Measurements from ENCODE around the gene DLG2. TPM values are rescaled to one million over a fixed set of nuclear protein-coding genes. Genes with fewer than 3 reads are reported as not detected.

The DLG2 gene
- total and polyA plus RNA-seq, 2 of the 8 experiments (the other 6 are each of a cell fraction or from before 2014, with no cell fraction given), result 1.7 to 14.3 TPM

DNA sequence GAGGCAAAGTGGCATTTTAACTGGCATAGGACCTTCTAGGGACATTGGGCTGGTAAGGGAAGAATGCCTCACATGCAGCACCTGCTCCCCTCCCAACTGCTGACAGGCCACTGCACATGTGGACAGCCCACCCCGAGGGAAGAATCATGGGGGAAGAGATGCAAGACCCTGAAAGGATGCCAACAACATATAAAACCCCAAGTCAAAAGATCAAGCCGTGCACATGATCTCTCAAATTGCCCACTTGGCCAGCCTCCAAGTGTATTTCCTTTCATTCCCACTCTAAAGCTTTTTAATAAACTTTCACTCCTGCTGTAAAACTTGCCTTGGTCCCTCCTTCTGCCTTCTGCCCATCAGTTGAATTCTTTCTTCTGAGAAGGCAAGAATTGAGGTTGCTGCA, 1393.1 kb downstream of the DLG2 start:
- CTCF ChIA-PET (ENCODE audit: partially characterized antibody), result interaction anchor here (0.6 to 1.2 kb wide), 3 partner anchors 17 to 304 kb away, joined by 3 to 4 read pairs (median 3); no protein-coding TSS in a partner anchor
- 85% methylated on average over 2 of the region's 2 CpGs; no CpG with 5 or more reads in 1 of the 2 experiments for WGBS, 2 experiments (ENCODE audit: extremely low coverage in 1 of 2, insufficient coverage in 1 of 2, insufficient read length in 1 of 2, insufficient replicate concordance in 2 of 2, low coverage in 1 of 2, low lambda C conversion rate in 2 of 2, missing lambda C conversion rate in 1 of 2)
- no peak for FAIRE-seq
- TF ChIP-seq CBX8 (IDR thresholded peaks at IDR 0.05; ENCODE audit: borderline replicate concordance, low read depth, low read length) (no peak), TAF1 (IDR thresholded peaks at IDR 0.05; ENCODE audit: low read depth, low read length) (no peak), SRF (IDR thresholded peaks at IDR 0.05; ENCODE audit: low read depth, low read length) (no peak), SIX5 (IDR thresholded peaks at IDR 0.05; ENCODE audit: low read depth, low read length) (no peak), POLR2AphosphoS5 (IDR thresholded peaks at IDR 0.05; ENCODE audit: low read depth, low read length) (no peak), SIN3A (conservative IDR thresholded peaks at IDR 0.05 in 1 of 2, IDR thresholded peaks at IDR 0.05 in 1 of 2; ENCODE audit: low read depth in 1 of 2, low read length in 2 of 2) (no peak), BRCA1 (IDR thresholded peaks at IDR 0.05; ENCODE audit: low read depth, low read length) (no peak), HDAC2 (IDR thresholded peaks at IDR 0.05; ENCODE audit: borderline replicate concordance in 1 of 2, low read depth in 2 of 2, low read length in 2 of 2) (no peak), CHD1 (IDR thresholded peaks at IDR 0.05; ENCODE audit: low read depth, low read length) (no peak)
- TF ChIP-seq, protein P1, sequence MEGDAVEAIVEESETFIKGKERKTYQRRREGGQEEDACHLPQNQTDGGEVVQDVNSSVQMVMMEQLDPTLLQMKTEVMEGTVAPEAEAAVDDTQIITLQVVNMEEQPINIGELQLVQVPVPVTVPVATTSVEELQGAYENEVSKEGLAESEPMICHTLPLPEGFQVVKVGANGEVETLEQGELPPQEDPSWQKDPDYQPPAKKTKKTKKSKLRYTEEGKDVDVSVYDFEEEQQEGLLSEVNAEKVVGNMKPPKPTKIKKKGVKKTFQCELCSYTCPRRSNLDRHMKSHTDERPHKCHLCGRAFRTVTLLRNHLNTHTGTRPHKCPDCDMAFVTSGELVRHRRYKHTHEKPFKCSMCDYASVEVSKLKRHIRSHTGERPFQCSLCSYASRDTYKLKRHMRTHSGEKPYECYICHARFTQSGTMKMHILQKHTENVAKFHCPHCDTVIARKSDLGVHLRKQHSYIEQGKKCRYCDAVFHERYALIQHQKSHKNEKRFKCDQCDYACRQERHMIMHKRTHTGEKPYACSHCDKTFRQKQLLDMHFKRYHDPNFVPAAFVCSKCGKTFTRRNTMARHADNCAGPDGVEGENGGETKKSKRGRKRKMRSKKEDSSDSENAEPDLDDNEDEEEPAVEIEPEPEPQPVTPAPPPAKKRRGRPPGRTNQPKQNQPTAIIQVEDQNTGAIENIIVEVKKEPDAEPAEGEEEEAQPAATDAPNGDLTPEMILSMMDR (IDR thresholded peaks at IDR 0.05; ENCODE audit: control extremely low read depth in 1 of 3, insufficient read depth in 1 of 3, low read depth in 1 of 3, low read length in 3 of 3), result no peak
- TF ChIP-seq, protein P2, sequence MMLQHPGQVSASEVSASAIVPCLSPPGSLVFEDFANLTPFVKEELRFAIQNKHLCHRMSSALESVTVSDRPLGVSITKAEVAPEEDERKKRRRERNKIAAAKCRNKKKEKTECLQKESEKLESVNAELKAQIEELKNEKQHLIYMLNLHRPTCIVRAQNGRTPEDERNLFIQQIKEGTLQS (IDR thresholded peaks at IDR 0.05; ENCODE audit: insufficient read depth, low read depth, low read length), result no peak

More for the DNA sequence above, 1393.1 kb downstream of the DLG2 start:
- no peak overlapping the region for H2AFZ ChIP-seq (ENCODE audit: low read length)
- no peaks in the 10 kb centered on the region for H3K79me1 ChIP-seq (ENCODE audit: low read depth, low read length)
- H2BK120ac ChIP-seq (replicated peaks; ENCODE audit: low read depth, low read length), result no peak overlapping the region
- no peak overlapping the region for H3K56ac ChIP-seq (replicated peaks; ENCODE audit: insufficient read length, low read depth, low read length)
- H3K4me3 ChIP-seq (ENCODE audit: extremely low read depth in 1 of 4, insufficient read depth in 2 of 4, low read depth in 3 of 4, low read length in 4 of 4), result no peak overlapping the region
- no peak overlapping the region for H3K18ac ChIP-seq (ENCODE audit: extremely low read depth, low read length)
- H2BK15ac ChIP-seq (ENCODE audit: low read length), result no peak overlapping the region
- no peak overlapping the region for H3K9ac ChIP-seq (replicated peaks in 1 of 4; ENCODE audit: extremely low read depth in 1 of 4, low read depth in 3 of 4, low read length in 3 of 4)
- H4K5ac ChIP-seq (ENCODE audit: insufficient read length, low read depth, low read length), result no peak overlapping the region
- no peaks in the 10 kb centered on the region for H3K23me2 ChIP-seq (ENCODE audit: low read depth, low read length)
- no peak overlapping the region for H3K4me2 ChIP-seq (ENCODE audit: insufficient read depth in 1 of 2, low read depth in 2 of 2, low read length in 2 of 2)
- no peaks in the 10 kb centered on the region for H3K79me2 ChIP-seq (ENCODE audit: control insufficient read depth in 1 of 2, insufficient read depth in 2 of 2, low read length in 2 of 2)
- H2BK12ac ChIP-seq (ENCODE audit: low read depth, low read length), result no peak overlapping the region
- no peak overlapping the region for H2BK5ac ChIP-seq (ENCODE audit: low read depth, low read length)
- no peaks in the 10 kb centered on the region for H3K9me3 ChIP-seq (ENCODE audit: insufficient read depth in 2 of 2, low read depth in 1 of 2, low read length in 1 of 2)
- H3K4me1 ChIP-seq (replicated peaks in 1 of 4; ENCODE audit: control insufficient read depth in 3 of 4, insufficient read depth in 4 of 4, low read length in 3 of 4), result peaks cover 0 to 7% (median 1%) of the 10 kb centered on the region in 4 experiments; a peak in 2 of 7 replicates
- no peaks in the 10 kb centered on the region for H3K36me3 ChIP-seq (ENCODE audit: control insufficient read depth in 2 of 4, insufficient read depth in 4 of 4, low read length in 3 of 4)
- H3K27me3 ChIP-seq (replicated peaks in 1 of 4; ENCODE audit: control insufficient read depth in 3 of 4, extremely low read depth in 1 of 4, insufficient read depth in 3 of 4, low read length in 3 of 4), result no peaks in the 10 kb centered on the region
- no peak overlapping the region for H3K4ac ChIP-seq (replicated peaks; ENCODE audit: insufficient read length, low read depth, low read length)
- H3K27ac ChIP-seq (ENCODE audit: low read depth, low read length), result no peak overlapping the region
- H3K23ac ChIP-seq (ENCODE audit: insufficient read length), result no peak overlapping the region
- H2BK20ac ChIP-seq (ENCODE audit: low read length), result 0 out of 2 replicates have a peak overlapping the region, but pooled peaks have one; percentile 18
- POLR2A ChIA-PET (ENCODE audit: partially characterized antibody), result no interaction called here
- no peak overlapping the region for H3K14ac ChIP-seq (ENCODE audit: insufficient read length)
- no peak for DNase-seq (ENCODE audit: low read depth in 1 of 2, low spot score in 2 of 2)
- no peak overlapping the region for H2AK5ac ChIP-seq (ENCODE audit: low read depth, low read length)
- no peak overlapping the region for H4K8ac ChIP-seq (ENCODE audit: extremely low read depth, insufficient read depth, low read length)
- no peaks in the 10 kb centered on the region for H4K20me1 ChIP-seq (replicated peaks in 1 of 2; ENCODE audit: control insufficient read depth in 1 of 2, insufficient read depth in 2 of 2, low read length in 2 of 2)
- H4K91ac ChIP-seq (replicated peaks; ENCODE audit: insufficient read length, low read length), result no peak overlapping the region
